Kidney tubule cell (primary cell): Measurements from ENCODE around the gene LPP.

ENCODE experiments used
- DNase-seq: peaks from one replicate; pipeline ENCODE4 v3.0.0-alpha.2; 2018; ENCODE audit warnings: low spot score

Gene LPP

GRCh38 chr3:188473045-188473444, 319.1 kb downstream of the LPP start:
- DNase-seq, result no peak

DNA sequence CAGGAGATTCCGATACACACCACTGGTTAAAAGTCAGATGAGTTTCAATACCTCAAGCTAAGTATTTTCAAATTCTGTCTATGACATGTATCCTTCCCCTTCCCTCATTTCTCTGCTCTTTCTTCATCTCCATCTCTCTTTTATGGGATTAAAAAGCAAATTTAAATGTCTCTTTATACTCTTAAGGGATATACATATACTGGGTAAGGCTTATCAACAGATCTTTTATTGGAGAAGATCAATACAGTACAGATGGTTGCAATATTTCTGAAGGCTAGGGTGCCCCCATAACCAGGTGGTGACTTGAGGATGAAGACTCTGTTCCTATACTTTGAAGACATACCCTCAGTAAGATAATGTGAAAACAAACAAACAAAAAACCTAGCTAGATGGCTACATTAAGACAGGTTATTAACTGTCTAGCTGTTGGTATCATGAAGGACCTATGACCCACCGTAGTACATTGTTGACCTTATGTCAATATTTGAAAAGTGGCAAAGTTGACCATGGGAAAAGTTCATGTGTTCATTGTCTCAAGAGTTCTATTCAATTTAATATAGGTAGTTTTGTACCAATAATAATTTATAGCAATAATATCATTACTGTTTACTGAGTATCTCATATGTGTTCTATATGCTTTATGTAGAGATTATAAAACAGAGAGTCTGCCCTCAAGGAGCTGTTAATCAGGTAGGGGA, 319.8 kb downstream of the LPP start:
- no peak for DNase-seq

- no peak for DNase-seq
These were observed 323.0 kb downstream of the LPP start for GRCh38 chr3:188476935-188477334.

DNA sequence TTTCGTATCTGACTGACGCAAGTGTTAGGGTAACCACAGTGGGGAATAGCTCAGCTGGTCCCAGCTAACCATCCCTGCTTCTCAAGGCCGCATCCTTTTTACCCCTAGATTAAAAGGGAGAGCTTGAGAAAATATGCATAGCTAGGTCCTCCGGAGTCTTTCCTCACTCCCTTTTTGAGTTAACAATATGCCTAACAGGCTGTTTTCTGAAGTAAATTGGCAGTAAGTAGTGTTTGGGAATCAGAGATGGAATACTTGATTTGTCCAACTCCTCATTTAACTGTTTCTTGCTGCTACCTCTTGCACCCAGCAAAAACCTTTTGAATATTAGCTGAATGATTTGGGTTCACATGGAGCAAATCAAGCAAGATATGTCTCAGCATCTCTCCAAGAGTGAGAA, 326.1 kb downstream of the LPP start:
- no peak for DNase-seq

DNA sequence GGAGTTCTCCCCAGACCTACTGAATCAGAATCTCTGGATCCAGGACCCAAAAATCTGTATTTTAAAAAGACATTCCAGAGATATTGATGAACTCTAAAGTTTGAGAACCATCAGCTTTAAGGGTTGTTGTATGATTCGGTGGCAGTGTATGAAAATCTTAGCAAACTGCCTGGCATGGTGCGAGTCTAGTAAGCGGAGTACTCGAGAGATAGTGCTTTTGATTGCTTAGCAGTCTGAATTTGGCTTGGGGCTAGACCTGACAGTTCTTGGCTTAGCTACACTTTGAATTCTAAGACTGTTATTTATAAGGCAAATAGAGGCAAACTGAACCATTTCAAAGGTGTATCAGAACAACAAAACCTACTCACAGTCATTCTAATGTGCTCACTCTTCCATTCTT, 329.0 kb downstream of the LPP start:
- DNase-seq, result no peak

DNA sequence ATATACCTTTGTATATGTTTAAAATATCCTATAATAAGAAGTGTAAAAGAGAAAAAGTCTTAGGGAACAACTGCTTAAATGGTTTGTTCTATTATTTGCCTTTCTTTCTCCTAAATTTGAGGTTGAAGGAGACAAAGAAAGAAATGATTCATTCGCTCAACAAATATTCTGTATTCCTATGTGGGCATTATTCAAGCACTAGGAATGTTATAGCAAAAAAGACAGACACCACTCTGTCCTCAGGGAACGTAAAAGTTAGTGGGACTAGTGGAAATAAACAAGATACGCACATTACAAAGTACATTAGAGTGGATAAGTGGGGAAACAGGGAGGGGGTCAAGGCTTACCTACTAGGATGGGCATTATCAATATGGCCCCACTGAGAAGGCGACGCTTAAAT, 332.2 kb downstream of the LPP start:
- DNase-seq, result no peak

- no peak for DNase-seq
These were observed 333.0 kb downstream of the LPP start for GRCh38 chr3:188486952-188487351.

GRCh38 chr3:188487652-188488051, 333.7 kb downstream of the LPP start:
- no peak for DNase-seq

- DNase-seq, result no peak
These were observed 334.8 kb downstream of the LPP start for GRCh38 chr3:188488801-188489200.

GRCh38 chr3:188489639-188490405, 335.9 kb downstream of the LPP start:
- DNase-seq, result peak; percentile 36

- no peak for DNase-seq
These were observed 336.5 kb downstream of the LPP start for GRCh38 chr3:188490416-188490815.

DNA sequence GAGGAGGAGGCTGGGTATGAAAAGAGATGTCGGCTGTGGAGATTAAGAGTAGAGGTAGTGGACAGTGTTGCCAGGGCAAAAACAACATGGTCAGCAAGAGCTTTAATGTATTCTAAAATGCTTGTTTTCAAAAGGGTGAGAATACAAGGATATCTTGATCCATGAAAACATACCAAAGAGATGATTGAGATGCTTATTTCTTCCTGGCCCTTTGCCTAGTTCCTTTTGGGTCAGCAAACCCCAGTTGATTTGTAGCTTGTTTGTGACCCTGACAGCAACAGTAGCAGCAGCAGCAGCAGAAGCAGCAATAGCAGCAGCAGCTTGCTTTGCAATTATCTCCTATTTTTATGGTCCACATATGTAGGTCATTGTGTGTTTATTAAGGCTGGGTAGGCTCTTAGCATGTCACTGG, 337.3 kb downstream of the LPP start:
- peak; percentile 45 for DNase-seq

DNA sequence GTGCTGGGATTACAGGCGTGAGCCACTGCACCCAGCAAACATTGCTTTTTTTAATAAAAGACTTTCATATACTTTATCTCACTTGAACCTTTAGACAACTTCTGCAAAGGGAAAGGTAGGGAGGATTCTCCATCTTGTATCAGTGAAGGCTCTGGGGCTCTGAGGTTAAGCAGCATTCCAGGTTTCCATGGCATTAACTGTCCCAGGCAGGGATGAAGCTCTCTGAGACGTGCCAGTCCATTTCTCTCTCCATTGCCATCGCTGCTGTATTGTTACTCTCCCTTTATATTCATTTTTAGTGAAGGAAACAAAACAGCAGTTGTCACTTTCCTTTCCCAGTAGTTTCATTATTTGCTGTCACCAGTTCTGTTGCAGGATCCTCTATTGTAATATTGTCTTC, 342.4 kb downstream of the LPP start:
- DNase-seq, result no peak

DNA sequence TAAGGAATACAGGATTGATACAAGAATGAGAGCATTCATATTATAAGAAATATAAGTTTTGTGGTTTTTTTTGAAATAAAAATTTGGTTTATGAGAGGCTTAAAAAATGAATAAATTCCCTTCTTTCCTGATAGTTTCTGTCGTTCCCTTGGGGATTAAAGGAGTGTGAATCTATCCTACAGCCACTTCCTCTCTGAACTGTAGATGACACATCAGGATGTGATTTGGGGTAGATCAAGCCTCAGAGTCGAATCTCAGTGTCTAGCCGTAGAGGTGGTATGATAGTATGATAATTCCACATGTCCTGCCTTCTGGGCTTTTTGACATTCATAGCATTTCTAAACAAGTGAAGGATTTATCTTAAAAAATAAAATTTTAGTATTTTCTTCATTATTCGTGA, 343.1 kb downstream of the LPP start:
- no peak for DNase-seq

DNA sequence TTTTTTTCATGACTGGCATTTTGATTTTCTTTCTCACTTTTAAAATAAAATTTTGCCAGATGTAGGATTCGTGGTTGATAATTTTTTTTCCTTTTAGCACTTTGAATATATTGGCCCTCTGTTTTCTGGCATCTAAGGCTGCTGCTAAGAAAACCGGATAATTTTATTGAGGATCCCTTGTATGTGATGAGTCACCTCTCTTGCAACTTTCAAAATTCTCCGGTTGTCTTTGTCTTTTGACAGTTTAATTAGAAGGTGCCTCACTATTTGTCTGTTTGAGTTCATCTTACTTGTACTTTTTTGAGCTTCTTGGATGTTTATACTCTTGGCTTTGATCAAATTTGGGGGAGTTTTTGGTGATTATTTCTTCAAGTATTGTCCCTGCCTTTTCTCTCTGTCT, 349.7 kb downstream of the LPP start:
- DNase-seq, result no peak

DNA sequence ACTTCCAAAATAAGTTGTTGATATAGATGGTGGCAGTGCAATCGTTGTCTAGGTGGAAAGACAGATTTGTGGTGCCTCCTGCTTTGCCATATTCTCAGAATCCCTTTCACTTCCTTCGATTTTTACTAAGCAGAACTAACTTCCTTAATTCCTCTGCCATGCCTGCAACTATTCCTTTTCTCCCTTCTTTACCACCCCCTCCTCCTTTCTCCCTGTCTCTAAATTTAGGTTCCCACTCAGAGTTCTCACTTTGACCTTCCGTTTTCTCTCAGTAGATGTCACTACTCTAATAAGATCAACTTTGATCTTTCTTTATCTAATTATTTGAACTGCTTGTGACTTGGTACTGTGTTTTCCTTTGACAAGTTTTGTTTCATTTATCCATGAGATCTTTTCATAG, 351.2 kb downstream of the LPP start:
- no peak for DNase-seq

GRCh38 chr3:188505911-188506310, 352.0 kb downstream of the LPP start:
- DNase-seq, result no peak

GRCh38 chr3:188506446-188506845, 352.5 kb downstream of the LPP start:
- no peak for DNase-seq

DNA sequence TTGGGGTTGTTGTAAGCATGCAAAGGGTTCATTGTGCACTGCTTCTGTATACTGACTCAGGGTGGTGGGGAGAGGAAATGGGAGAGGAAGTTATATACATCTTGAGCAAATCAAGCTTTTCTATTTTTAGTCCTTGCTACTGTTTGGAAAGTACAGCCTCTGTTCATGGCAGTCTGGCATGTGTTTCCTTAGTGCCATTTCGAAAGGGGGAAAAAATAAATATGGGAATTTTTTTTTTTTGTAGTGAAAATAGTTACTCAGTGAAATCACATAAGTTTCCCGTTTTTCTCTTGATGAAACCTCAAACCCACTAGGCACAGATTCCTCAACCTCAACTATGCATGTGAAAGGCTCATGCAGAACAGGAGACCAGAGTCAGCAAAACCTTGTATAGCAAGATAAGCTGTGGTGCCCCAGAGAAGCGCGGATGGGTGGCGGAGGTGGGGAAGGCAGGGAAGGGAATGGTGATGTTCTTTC, 353.3 kb downstream of the LPP start:
- DNase-seq, result peak; percentile 45

GRCh38 chr3:188508454-188508853, 354.5 kb downstream of the LPP start:
- DNase-seq, result no peak

DNA sequence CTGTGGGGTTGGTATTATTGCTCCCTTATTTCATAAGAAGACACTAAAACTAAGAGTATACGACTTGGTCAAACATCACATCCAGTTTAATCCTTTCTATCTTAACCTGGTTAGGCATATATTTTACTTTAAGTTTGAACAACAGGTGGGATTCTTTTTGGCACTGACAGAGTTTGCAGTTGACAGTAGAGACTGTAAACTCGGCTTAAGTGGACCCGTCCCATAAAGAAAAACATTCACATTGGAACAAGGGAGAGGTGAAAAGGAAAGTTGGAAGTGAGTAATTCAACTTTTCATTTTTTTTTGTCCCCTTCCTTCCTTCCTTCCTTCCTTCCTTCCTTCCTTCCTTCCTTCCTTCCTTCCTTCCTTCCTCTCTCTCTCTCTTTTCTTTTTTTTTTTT, 355.4 kb downstream of the LPP start:
- DNase-seq, result no peak

- no peak for DNase-seq
These were observed 356.4 kb downstream of the LPP start for GRCh38 chr3:188510366-188510765.

DNA sequence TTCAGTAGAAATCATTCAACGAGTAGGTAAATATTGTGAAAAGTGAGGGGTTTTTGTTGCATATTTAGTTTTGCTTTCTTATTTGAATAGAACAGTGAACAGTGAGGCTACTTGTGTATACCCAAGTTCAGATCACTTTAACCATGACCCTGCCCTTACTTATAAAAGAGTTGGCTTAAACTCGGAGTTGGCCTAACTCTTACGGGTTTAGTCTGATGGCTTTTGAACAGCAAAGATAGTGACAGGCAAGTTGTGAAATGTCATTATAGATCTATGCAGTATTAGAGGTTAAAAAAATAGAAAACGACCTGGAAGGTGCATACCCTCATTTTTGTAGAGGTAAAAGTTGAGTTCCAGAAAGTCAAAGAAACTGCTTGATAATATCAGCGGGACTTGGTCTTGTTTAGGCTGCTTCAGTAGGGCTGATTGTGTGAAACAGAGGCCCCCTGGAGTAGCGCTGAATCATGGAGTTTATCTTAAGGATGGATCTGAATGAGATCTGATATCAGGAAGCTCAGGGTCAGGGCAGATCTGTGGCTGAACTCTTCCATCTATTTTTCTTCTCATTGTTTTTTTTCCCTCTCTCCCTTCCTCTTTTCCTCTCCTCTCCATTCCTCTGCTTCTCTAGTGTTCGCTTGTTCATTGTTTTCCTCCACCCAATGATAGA, 359.8 kb downstream of the LPP start:
- no peak for DNase-seq
